D721Med (cell line): Measurements from ENCODE around the gene LMF2.

Experiments used
- DNase-seq: peaks from one replicate; pipeline ENCODE4 v3.0.0; 2011; ENCODE audit warnings: low spot score; ENCODE audit not compliant: insufficient read length
- FAIRE-seq: peaks from 2 replicates; lab custom pipeline; 2011; peaks lifted over from hg19 to GRCh38; lab: Jason Lieb, UNC
- TF ChIP-seq, protein P1 (sequence below): IDR thresholded peaks from 2 replicates; pipeline ENCODE4 v1.5.1; 2012; ENCODE audit warnings: mild to moderate bottlenecking, control low read depth; ENCODE audit not compliant: insufficient read depth; ENCODE audit errors: missing control alignments

The LMF2 gene

DNA sequence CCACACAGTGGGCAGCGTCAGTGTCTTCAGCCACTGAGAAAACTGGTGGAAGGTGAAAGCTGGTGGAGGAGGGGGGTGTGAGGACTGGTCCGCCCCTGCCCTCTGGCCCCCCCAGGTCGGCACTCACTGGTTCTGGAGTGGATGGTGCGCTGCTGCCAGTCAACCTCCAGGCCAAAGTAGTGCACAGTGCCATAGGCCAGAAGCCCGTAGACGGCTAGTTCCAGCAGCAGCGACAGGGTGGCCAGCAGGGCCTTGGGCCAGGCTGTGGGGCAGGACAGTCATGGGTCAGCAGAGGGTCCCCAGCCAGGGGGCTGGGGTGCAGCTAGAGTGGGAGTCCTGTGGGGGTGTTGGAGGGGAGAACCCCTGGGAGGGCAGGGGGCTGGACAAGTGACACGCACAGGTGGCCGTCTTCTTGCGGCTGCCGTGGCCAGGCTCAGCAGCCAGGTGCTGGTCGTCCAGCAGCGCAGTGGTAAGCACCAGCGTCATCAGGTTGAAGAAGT, 2.2 kb downstream of the LMF2 start:
- DNase-seq, result no peak
- FAIRE-seq, result no peak
- TF ChIP-seq, protein P1, sequence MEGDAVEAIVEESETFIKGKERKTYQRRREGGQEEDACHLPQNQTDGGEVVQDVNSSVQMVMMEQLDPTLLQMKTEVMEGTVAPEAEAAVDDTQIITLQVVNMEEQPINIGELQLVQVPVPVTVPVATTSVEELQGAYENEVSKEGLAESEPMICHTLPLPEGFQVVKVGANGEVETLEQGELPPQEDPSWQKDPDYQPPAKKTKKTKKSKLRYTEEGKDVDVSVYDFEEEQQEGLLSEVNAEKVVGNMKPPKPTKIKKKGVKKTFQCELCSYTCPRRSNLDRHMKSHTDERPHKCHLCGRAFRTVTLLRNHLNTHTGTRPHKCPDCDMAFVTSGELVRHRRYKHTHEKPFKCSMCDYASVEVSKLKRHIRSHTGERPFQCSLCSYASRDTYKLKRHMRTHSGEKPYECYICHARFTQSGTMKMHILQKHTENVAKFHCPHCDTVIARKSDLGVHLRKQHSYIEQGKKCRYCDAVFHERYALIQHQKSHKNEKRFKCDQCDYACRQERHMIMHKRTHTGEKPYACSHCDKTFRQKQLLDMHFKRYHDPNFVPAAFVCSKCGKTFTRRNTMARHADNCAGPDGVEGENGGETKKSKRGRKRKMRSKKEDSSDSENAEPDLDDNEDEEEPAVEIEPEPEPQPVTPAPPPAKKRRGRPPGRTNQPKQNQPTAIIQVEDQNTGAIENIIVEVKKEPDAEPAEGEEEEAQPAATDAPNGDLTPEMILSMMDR, result no peak

GRCh38 chr22:50504369-50505211, 2.9 kb downstream of the LMF2 start:
- TF ChIP-seq, protein P1, result no peak
- FAIRE-seq (no peak), DNase-seq (no peak)

- FAIRE-seq (no peak), DNase-seq (no peak)
- TF ChIP-seq, protein P1, result no peak
These were observed 3.9 kb downstream of the LMF2 start for GRCh38 chr22:50503475-50504145.

- DNase-seq (no peak), FAIRE-seq (no peak)
- TF ChIP-seq, protein P1, result no peak
These were observed 4.7 kb downstream of the LMF2 start for GRCh38 chr22:50502628-50503474.

DNA sequence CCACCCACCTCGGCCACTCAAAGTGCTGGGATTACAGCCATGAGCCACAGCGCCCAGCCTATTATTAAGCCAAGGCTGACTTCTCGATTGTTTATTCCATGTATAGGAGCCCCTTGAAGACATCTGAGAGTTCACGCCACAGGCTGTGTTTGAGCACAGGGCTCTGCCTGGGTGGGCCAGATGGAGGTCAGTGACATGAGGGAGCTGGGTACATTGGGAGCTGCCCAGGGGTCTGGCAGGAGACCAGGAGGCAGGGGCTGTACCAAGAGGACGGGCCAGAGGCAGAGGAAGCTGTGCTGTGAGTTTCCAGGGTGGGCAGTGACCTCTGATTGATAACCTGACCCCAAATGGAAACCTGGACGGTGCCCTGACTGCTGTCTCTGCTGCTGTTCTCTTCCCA, 5.4 kb downstream of the LMF2 start:
- TF ChIP-seq, protein P1, result no peak
- DNase-seq (no peak), FAIRE-seq (no peak)

DNA sequence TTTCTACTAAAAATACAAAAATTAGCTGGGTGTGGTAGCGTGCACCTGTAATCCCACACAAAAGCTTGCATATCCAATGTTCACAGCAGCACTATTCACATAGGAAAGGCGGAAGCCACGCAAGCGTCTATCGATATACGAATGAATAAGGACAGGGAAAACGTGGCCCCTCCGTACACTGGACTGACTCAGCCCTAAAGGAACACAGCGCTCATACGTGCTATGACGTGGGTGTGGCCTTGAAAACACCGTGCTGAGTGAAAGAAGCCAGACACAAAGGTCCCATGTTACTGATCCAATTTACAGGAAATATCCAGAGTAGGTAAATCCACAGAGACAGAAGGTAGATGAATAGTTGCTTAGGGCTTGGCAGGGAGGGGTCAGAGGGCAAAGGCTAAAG, 7.0 kb downstream of the LMF2 start:
- FAIRE-seq (no peak), DNase-seq (no peak)
- TF ChIP-seq, protein P1, result no peak
